IgD-negative memory B cell (primary cell): ENCODE results near the gene SHISAL2A. TPM values are rescaled to one million over a fixed set of nuclear protein-coding genes. Genes with fewer than 3 reads are reported as not detected.

Source experiments
- H3K27ac Mint-ChIP-seq, 3 donors: one replicate each; pipeline ENCODE4 v1.8.0; 2020 to 2022; ENCODE audit warnings: mild to moderate bottlenecking in 3 of 3, mixed read lengths in 3 of 3, moderate library complexity in 1 of 3
- H3K27me3 Mint-ChIP-seq: one replicate; pipeline ENCODE4 v1.8.0; 2021; ENCODE audit warnings: mixed read lengths
- H3K36me3 Mint-ChIP-seq: one replicate; pipeline ENCODE4 v1.8.0; 2020; ENCODE audit warnings: mild to moderate bottlenecking, mixed read lengths
- H3K4me1 Mint-ChIP-seq, 3 donors: one replicate each; pipeline ENCODE4 v1.8.0; 2020 to 2022; ENCODE audit warnings: mixed read lengths in 3 of 3, mild to moderate bottlenecking in 1 of 3
- H3K4me3 Mint-ChIP-seq, 4 donors: one replicate each; pipeline ENCODE4 v1.8.0; 2020 to 2022; ENCODE audit warnings: mild to moderate bottlenecking in 4 of 4, mixed read lengths in 4 of 4, moderate library complexity in 3 of 4
- H3K9me3 Mint-ChIP-seq, 3 donors: one replicate each; pipeline ENCODE4 v1.8.0; 2020 to 2021; ENCODE audit warnings: mixed read lengths in 3 of 3, mild to moderate bottlenecking in 1 of 3
- polyA plus RNA-seq: library from polyadenylated mRNA; unstranded; fragments of 300-500 nt; fragmentation: Illumina TruSeq; gene quantifications from one replicate; pipeline ENCODE4 v1.2.3, GENCODE V29; 2021

Gene SHISAL2A
- polyA plus RNA-seq, result 17.6 TPM

DNA sequence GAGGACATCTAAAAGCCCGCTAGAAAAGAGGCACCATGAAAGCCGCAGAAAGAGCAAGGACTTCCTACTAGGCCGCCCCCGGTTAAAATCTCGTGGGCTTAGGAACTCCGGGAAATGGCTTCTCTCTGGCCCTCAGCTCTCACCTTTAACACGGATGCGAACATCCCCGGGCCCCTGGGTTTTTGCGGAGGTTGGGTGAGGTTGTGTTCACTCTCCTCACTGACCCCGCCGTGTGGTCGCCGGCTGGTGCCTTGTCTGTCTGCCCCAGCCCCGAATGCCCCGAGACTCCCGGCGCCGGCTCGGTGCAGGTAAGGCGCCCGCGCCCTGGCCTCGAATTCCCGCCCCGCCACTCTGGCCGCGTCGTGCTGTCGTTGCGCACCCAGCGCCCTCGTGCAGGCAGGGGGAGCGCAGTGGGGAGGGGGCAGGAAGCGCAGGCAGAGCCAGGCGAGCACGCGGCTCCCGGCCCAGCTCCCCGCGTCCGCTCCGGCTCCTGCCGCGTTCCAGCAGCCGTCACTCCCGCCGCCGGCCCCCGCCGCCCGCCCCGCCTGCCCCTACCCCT, at the start of gene SHISAL2A:
TSS of gene SHISAL2A (plus strand) at position 437 of the 559 bp plus-strand sequence. CDS start 326 bp downstream, outside the sequence.
- H3K4me3 Mint-ChIP-seq, result peak within 1 kb of the TSS; percentile 92 to 99 (median 94)
- H3K27ac Mint-ChIP-seq, result peak within 1 kb of the TSS; percentile 95 to 98 (median 97)
- H3K4me1 Mint-ChIP-seq, result peaks cover 42 to 59% (median 52%) of the 10 kb centered on the region in 3 donors
- no peaks in the 10 kb centered on the region for H3K9me3 Mint-ChIP-seq
- peaks cover 2% of the 10 kb centered on the region for H3K36me3 Mint-ChIP-seq
- H3K27me3 Mint-ChIP-seq, result no peaks in the 10 kb centered on the region

GRCh38 chr1:52585474-52585873, 47.5 kb upstream of the SHISAL2A start:
- no peaks in the 10 kb centered on the region for H3K36me3 Mint-ChIP-seq
- no peak overlapping the region for H3K27ac Mint-ChIP-seq
- no peaks in the 10 kb centered on the region for H3K9me3 Mint-ChIP-seq
- no peak overlapping the region for H3K4me3 Mint-ChIP-seq
- peaks cover 7 to 13% (median 10%) of the 10 kb centered on the region in 3 donors for H3K4me1 Mint-ChIP-seq
- H3K27me3 Mint-ChIP-seq, result no peaks in the 10 kb centered on the region

- H3K4me1 Mint-ChIP-seq, result peaks cover 13 to 23% (median 20%) of the 10 kb centered on the region in 3 donors
These were observed 44.9 kb upstream of the SHISAL2A start for GRCh38 chr1:52588027-52588426.

GRCh38 chr1:52588535-52588934, 44.4 kb upstream of the SHISAL2A start:
- Mint-ChIP-seq H3K4me1 (peaks cover 13 to 27% (median 23%) of the 10 kb centered on the region in 3 donors), H3K4me3 (no peak overlapping the region), H3K36me3 (no peaks in the 10 kb centered on the region), H3K27ac (no peak overlapping the region), H3K27me3 (no peaks in the 10 kb centered on the region), H3K9me3 (no peaks in the 10 kb centered on the region)

More at GRCh38 chr1:52588027-52588426, 44.9 kb upstream of the SHISAL2A start:
- Mint-ChIP-seq H3K4me3 (no peak overlapping the region), H3K9me3 (no peaks in the 10 kb centered on the region), H3K27me3 (no peaks in the 10 kb centered on the region), H3K27ac (no peak overlapping the region), H3K36me3 (no peaks in the 10 kb centered on the region)

DNA sequence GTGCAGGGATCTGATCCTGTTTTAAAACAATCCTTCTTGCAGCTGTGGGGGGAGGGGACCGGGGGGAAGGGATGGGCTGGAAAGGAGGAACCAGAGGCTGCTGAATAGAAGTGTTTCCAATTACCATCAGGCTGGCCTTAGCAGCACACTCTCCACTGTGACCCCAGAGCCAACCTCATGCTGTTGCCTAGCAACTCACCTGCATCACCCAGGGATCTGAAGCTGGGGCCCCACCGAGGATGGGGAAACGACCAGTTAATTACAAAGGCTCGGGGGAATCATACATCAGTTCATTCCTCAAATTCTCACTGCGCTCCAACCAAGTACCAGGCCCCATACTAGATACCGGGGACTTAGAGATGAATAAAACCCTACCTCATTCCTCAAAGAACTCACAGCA, 42.7 kb upstream of the SHISAL2A start:
- H3K4me3 Mint-ChIP-seq, result no peak overlapping the region
- H3K4me1 Mint-ChIP-seq, result peaks cover 13 to 41% (median 30%) of the 10 kb centered on the region in 3 donors
- no peaks in the 10 kb centered on the region for H3K36me3 Mint-ChIP-seq
- H3K27ac Mint-ChIP-seq, result no peak overlapping the region
- H3K9me3 Mint-ChIP-seq, result no peaks in the 10 kb centered on the region
- no peaks in the 10 kb centered on the region for H3K27me3 Mint-ChIP-seq

- peak overlapping the region in 2 of 4 donors; percentile 9 to 47 for H3K4me3 Mint-ChIP-seq
- H3K27me3 Mint-ChIP-seq, result no peaks in the 10 kb centered on the region
- no peaks in the 10 kb centered on the region for H3K9me3 Mint-ChIP-seq
- peak overlapping the region; percentile 5 to 76 (median 71) for H3K27ac Mint-ChIP-seq
- peaks cover 13 to 43% (median 30%) of the 10 kb centered on the region in 3 donors for H3K4me1 Mint-ChIP-seq
- no peaks in the 10 kb centered on the region for H3K36me3 Mint-ChIP-seq
These were observed 40.2 kb upstream of the SHISAL2A start for GRCh38 chr1:52592637-52593323.

GRCh38 chr1:52593495-52593894, 39.5 kb upstream of the SHISAL2A start:
- H3K27me3 Mint-ChIP-seq, result no peaks in the 10 kb centered on the region
- no peak overlapping the region for H3K4me3 Mint-ChIP-seq
- H3K27ac Mint-ChIP-seq, result no peak overlapping the region
- peaks cover 13 to 41% (median 29%) of the 10 kb centered on the region in 3 donors for H3K4me1 Mint-ChIP-seq
- H3K9me3 Mint-ChIP-seq, result no peaks in the 10 kb centered on the region
- H3K36me3 Mint-ChIP-seq, result no peaks in the 10 kb centered on the region

DNA sequence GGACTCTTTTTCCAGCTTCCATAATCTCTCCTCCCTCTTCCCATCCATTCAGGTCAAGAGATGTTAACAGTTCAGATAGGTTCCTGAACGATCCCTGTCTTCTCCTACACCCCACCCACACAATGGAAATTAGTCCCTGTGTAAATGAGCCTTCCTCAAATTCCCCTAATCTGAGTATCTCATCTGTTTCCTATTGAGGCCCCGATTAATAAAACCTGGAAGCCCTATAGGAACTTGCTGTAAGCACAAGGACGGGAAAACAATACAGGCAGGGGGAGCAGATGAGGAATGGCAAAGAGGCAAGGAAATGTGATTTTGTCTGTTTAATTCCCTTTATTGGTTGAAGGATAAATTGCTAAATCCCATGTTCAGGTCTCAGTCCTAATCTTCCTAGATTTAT, 37.9 kb upstream of the SHISAL2A start:
- Mint-ChIP-seq H3K9me3 (no peaks in the 10 kb centered on the region), H3K36me3 (no peaks in the 10 kb centered on the region), H3K27me3 (no peaks in the 10 kb centered on the region), H3K27ac (peak overlapping the region in 1 of 3 donors; percentile 56), H3K4me1 (peaks cover 11 to 32% (median 22%) of the 10 kb centered on the region in 3 donors), H3K4me3 (no peak overlapping the region)

GRCh38 chr1:52597912-52598311, 35.1 kb upstream of the SHISAL2A start:
- H3K27me3 Mint-ChIP-seq, result no peaks in the 10 kb centered on the region
- no peak overlapping the region for H3K27ac Mint-ChIP-seq
- peaks cover 3% of the 10 kb centered on the region for H3K36me3 Mint-ChIP-seq
- H3K9me3 Mint-ChIP-seq, result no peaks in the 10 kb centered on the region
- peak overlapping the region in 1 of 4 donors; percentile 34 for H3K4me3 Mint-ChIP-seq
- peaks cover 11 to 26% (median 17%) of the 10 kb centered on the region in 3 donors for H3K4me1 Mint-ChIP-seq

- H3K27me3 Mint-ChIP-seq, result no peaks in the 10 kb centered on the region
- peaks cover 6% of the 10 kb centered on the region for H3K36me3 Mint-ChIP-seq
- H3K27ac Mint-ChIP-seq, result no peak overlapping the region
- peak overlapping the region in 1 of 4 donors; percentile 34 for H3K4me3 Mint-ChIP-seq
- peaks cover 17 to 23% (median 17%) of the 10 kb centered on the region in 3 donors for H3K4me1 Mint-ChIP-seq
- no peaks in the 10 kb centered on the region for H3K9me3 Mint-ChIP-seq
These were observed 34.2 kb upstream of the SHISAL2A start for GRCh38 chr1:52598729-52599128.

DNA sequence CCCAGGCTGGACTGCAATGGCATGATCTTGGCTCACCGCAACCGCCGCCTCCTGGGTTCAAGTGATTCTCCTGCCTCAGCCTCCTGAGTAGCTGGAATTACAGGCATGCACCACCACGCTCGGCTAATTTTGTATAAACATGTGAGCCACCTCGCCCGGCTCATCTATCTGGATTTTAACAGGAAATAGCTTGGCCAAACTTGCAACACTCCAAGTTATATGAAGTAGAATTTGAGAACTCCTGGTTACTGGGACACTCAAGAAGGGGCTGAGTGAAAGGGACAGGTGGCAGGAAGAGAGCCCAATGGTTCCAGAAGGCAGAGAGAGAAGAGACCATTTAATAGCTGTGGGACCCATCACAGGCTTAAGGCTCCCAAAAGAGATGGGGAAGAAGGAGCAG, 33.7 kb upstream of the SHISAL2A start:
- Mint-ChIP-seq H3K4me3 (peak overlapping the region in 1 of 4 donors; percentile 34), H3K27ac (no peak overlapping the region), H3K4me1 (peaks cover 21 to 24% (median 21%) of the 10 kb centered on the region in 3 donors), H3K9me3 (no peaks in the 10 kb centered on the region), H3K36me3 (peaks cover 6% of the 10 kb centered on the region), H3K27me3 (no peaks in the 10 kb centered on the region)

DNA sequence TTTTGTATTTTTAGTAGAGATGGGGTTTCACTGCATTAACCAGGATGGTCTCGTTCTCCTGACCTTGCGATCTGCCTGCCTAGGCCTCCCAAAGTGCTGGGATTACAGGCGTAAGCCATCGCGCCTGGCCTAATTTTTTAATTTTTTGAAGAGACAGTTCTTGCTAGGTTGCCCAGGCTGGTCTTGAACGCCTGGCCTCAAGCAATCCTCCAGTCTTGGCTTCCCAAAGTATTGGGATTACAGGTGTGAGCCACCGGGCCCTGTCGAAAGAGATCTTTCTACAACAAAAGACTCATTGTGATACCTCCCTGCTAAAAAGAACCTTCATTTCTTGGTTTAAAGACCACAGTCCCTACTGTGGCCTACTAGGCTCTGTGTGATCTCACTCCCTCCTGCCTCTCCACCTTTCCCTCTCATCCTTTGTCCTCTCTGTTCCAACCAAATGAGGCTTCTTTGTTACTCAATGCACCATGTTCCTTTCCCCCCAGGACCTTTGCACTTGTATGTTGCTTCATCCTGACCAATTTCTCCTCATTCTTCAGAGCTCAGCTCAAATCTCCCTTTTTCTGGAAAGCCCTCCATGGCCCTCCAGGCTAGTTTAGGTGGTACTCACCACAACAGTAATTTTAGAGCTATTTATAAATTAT, 32.3 kb upstream of the SHISAL2A start:
- Mint-ChIP-seq H3K4me3 (peak overlapping the region in 2 of 4 donors; percentile 39 to 86), H3K36me3 (peaks cover 6% of the 10 kb centered on the region), H3K27ac (no peak overlapping the region), H3K9me3 (no peaks in the 10 kb centered on the region), H3K4me1 (peaks cover 17 to 33% (median 25%) of the 10 kb centered on the region in 3 donors), H3K27me3 (no peaks in the 10 kb centered on the region)

DNA sequence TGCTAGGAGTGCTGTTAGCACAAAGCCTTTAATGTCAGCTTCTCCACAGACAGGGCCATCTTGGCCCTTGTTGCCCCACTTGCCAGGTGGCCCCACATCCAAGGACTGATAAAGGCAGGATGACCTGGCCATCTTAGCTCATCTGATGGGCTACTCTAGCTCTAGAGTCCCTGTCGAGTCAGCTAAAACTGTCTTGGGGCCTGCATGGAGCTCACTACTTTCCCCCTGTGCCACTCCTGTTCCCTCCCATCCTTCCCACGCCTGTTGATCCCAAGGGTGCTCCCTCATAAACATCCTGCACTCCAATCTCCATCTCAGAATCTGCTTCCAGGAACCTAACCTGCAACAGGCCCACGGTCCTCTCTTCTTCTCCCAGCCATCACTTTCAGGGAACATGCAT, 31.4 kb upstream of the SHISAL2A start:
- Mint-ChIP-seq H3K27me3 (no peaks in the 10 kb centered on the region), H3K4me1 (peaks cover 26 to 39% (median 32%) of the 10 kb centered on the region in 3 donors), H3K36me3 (peaks cover 6% of the 10 kb centered on the region), H3K9me3 (no peaks in the 10 kb centered on the region), H3K4me3 (peak overlapping the region; percentile 86 to 94 (median 88)), H3K27ac (peak overlapping the region; percentile 14 to 97 (median 20))

GRCh38 chr1:52601991-52602855, 30.7 kb upstream of the SHISAL2A start, which contains the start of gene GPX7:
TSS of gene GPX7 (plus strand) at chr1:52602371. CDS start at chr1:52602410, 39 bp downstream.
- Mint-ChIP-seq H3K27ac (peak within 1 kb of the TSS; percentile 79 to 97 (median 91)), H3K4me1 (peaks cover 29 to 39% (median 36%) of the 10 kb centered on the region in 3 donors), H3K27me3 (no peaks in the 10 kb centered on the region), H3K36me3 (peaks cover 8% of the 10 kb centered on the region), H3K9me3 (no peaks in the 10 kb centered on the region), H3K4me3 (peak within 1 kb of the TSS; percentile 86 to 99 (median 93))
